GM18870 (cell line): ENCODE measurements around the gene DEFB118.
"Not testable (repeated sequence)": the region's sequence is repeated elsewhere in the genome, so short reads cannot be mapped to it uniquely, and the experiment has no call there.

Source experiments
- ATAC-seq: cut with Tn5 transposase; IDR thresholded peaks from one replicate; pipeline ENCODE4 v1.9.1; 2021; ENCODE audit warnings: moderate library complexity; ENCODE audit not compliant: unreplicated experiment

The DEFB118 gene

DNA sequence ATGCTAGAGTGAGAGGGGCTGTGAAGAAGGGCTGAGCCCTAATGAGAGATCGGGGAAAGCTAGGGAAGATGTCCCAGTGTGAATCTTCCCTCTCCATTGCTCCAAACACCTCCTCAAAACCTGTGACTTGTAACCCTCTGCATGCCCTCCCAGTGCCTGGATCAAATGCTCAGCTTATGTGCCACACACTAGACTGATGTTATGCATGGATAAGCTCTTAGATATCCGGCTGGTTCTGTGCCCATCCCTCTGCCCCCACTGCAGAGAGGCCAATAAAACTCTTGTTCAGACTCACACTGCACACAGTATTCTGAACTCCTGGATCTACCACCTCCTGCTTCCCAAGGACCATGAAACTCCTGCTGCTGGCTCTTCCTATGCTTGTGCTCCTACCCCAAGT is at the start of gene DEFB118:
TSS of gene DEFB118 (plus strand) at position 301 of the 400 bp plus-strand sequence. CDS start at position 351, 50 bp downstream.
- no peak for ATAC-seq

DNA sequence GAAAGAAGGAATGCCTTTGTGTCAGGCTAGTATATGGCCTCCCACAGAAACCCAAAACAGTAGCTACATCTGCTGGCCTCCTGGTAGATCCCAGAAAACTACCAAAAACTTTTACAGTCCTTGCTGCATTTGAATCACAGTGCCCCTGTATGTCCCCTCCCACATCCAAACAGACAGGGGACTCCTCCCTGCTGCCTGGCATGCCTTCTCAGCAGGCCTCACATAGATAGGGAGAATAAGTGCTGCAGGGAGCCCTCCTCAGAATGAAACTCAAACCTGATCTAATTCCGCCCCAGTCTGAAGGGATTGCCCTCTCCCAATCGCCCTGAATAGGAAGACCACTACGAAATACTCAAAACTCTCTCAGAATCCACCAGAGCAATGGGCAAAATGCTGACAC is 45.9 kb upstream of the DEFB118 start:
- ATAC-seq = no peak

GRCh38 chr20:31330893-31331292 is 37.5 kb upstream of the DEFB118 start:
- ATAC-seq = no peak

DNA sequence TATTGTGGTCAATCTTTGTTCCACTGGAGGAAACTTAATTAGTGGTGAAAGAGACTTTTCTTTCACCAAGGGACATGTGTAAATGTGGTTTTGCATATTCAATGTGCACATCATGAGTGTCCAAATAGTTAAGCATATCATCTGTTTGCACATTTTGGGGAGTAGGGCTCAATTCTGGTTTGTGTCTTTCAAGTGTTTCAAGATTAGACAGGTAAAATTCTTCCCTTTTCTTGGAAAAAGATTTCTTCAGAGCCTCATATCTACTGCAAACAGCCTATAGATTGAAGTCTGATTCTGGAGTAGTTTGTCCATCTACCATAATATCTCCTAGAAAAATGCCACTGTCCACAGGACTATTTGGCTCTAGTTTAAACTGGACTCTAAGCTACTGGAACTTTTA is 26.9 kb upstream of the DEFB118 start:
- ATAC-seq = no peak

DNA sequence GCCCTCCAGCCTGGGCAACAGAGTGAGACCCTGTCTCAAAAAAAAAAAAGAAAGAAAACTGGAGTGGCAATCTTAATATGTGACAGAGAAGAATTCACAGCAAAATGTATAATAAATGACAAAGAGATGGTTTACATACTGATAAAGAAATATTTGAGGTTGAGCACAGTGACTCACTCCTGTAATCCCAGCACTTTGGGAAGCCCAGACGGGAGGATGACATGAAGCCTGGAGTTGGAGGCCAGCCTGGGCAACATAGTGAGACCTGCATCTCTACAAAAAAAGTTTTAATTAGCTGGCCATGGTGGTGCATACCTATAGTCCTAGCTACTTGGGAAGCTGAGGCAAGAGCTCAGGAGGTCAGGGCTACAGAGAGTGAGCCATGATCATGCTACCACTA is 12.4 kb upstream of the DEFB118 start:
- ATAC-seq = no peak

DNA sequence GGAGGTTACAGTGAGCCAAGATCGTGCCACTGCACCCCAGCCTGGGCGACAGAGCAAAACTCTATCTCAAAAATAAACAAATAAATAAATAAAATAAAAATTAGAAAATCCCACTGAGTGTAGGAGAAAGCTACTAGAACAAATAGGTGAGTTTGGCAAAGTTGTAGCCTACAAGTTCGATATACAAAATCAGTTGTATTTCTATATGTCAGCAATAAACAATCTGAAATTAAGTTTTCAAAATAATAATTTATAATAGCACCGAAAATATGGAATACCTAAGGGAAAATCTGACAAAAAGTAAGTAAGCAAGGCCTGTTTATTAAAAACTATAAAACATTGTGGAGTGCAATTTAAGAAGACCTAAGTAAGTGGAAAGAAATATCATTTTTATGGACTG is 5.1 kb upstream of the DEFB118 start:
- ATAC-seq = no peak

DNA sequence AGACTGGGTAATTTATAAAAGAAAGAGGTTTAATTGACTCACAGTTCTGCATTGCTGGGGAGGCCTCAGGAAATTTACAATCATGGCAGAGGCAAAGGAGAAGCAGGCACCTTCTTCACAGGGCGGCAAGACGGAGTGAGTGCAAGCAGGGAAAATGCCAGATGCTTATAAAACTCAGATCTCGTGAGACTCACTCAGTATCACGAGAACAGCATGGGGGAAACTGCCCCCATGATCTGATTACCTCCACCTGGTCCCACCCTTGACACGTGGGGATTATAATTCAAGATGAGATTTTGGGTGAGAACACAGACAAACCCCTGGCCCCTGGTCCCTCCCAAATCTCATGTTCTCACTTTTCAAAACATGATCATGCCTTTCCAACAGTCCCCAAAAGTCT is 4.1 kb upstream of the DEFB118 start:
- ATAC-seq = not testable (repeated sequence)

DNA sequence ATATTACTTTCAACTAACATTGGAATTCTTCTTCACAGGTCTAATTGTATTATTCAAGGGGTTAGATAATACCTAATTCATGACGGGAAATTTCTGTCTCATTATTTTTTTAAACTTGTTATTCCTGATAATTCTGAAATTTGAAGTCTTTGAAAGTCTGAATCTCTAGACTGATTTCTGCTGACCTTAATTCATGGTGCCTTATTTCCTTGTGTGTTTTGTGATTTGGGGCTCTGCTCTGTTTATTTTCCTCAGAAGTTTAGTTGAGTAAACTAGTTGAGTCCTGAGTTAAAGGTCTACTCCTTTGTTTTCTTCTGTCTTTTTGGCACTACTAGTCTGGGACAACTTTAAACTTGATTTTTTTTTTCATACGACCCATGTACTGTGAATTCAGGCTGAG is 5.9 kb downstream of the DEFB118 start:
- ATAC-seq = no peak

- ATAC-seq = no peak
Observed at GRCh38 chr20:31390490-31390889, 22.1 kb downstream of the DEFB118 start, which contains the start of gene DEFB119. Gene DEFB119, minus strand, starts transcription at chr20:31390590. Its CDS starts 107 bp downstream, at chr20:31390483.

DNA sequence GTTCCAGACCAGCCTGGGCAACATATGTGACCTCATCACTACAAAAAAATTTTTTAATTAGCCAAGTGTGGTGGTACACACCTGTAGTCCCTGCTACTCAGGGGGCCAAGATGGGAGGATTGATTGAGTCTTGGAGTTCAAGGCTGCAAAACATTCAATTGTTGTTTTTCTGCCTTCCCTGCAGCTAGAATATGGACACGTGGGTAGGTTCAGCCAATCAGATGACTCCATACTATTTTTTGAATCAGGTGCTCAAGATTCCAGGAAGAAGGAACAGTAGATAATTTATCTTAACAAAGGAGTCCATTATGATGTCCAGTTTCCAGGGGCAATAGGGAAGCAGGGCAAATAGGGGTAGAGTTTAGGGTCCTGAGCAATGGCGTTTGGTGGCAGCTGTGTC is 24.4 kb downstream of the DEFB118 start:
- no peak for ATAC-seq

GRCh38 chr20:31394900-31395299 is 26.5 kb downstream of the DEFB118 start:
- ATAC-seq = no peak

DNA sequence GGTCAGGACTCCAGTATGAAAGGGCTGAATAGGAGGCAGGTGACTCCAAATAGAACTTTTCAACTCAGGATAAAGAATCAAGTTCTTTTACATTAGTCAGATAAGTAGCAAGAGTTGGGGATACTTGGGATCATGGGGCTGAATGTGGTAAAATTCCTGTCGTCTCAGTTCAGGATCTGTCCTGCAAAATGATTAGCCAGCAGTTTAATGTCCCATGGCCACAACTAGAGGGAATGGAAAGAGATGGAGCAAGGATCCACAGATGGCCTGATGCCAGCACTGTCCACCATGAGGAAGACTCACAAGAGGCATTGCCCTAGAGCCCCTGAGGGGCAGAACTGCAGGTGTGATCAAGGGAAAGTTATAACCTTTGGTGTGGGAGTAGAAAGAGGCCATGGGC is 35.5 kb downstream of the DEFB118 start:
- no peak for ATAC-seq

DNA sequence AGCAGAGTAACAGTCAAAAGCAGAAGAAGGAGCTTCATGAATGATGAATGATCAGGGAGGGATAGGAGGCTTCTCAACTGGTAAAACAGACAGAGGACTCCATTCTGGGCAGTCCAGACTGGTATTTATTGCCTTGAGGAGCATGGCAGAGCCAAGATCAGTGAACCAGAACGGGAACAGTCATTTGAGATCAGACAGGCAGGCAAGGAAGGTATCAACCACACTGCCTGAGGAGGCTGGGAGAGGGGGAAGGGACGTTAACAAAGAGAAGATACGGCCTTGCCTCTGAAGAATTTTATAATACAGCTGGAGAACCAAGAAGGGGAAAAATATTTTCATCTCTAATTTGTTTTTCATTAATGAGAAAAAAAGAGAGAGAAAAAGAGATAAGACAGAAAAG is 37.7 kb downstream of the DEFB118 start, which contains the start of gene DEFB121:
TSS of gene DEFB121 (minus strand) at position 101 of the 400 bp plus-strand sequence. CDS start at position 38, 63 bp downstream.
- no peak for ATAC-seq

DNA sequence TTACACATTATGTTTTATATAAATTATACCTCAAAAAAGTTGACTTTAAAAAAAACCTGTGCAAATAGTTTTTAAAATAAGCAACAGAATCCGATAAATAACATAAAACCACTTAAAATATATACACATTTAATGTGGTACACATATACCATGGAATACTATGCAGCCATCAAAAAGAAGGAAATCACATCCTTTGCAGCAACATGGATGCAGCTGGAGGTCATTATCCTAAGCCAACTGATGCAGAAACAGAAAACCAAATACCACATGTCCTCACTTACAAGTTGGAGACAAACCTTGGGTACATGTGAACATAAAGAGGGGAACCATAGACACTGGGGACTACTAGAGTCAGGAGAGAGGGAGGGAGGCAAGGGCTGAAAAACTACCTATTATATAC is 41.6 kb downstream of the DEFB118 start:
- no peak for ATAC-seq

- ATAC-seq = no peak
Observed at GRCh38 chr20:31414381-31414780, 46.0 kb downstream of the DEFB118 start.

- no peak for ATAC-seq
Observed at GRCh38 chr20:31415653-31416052, 47.3 kb downstream of the DEFB118 start.

DNA sequence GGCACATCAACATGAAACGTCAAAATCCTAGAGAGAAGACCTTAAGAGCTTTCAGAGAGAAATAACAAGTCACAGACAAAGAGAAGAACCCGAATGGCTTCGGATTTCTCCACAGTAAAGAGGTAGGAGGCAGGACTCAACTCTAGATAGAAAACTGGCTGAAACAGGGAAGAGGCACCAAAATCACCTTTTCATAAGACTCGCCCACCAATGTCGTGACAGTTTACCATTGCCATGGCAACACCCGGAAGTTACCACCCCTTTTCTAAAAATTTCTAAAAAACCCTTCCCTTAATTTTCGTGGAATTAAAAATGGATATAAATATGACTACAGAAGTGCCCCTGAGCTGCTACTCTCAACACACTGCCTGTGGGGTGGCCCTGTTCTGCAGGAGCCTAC is 49.9 kb downstream of the DEFB118 start:
- no peak for ATAC-seq
